NCI-H1048 (cell line): ENCODE data around the gene DKKL1.
"Not testable (repeated sequence)": the region's sequence is repeated elsewhere in the genome, so short reads cannot be mapped to it uniquely, and the experiment has no call there.

Source experiments
- DNase-seq: peaks from one replicate; lab custom pipeline; 2025; lab: John Stamatoyannopoulos, UW

Gene DKKL1

GRCh38 chr19:49362048-49362928 lies 1.4 kb upstream of the DKKL1 start, which contains the start of gene TEAD2:
Gene TEAD2, minus strand, starts transcription at chr19:49362416. Its CDS starts 2,341 bp downstream, at chr19:49360075.
- DNase-seq, result peak; percentile 39

GRCh38 chr19:49362929-49363267 lies 779 bp upstream of the DKKL1 start:
- no peak for DNase-seq

GRCh38 chr19:49364083-49364737 lies 533 bp downstream of the DKKL1 start:
- DNase-seq, result no peak

- DNase-seq, result no peak
These were observed 2.4 kb downstream of the DKKL1 start for GRCh38 chr19:49366110-49366509.

GRCh38 chr19:49368711-49369358 lies 5.2 kb downstream of the DKKL1 start:
- no peak for DNase-seq

GRCh38 chr19:49371184-49371583 lies 7.5 kb downstream of the DKKL1 start:
- DNase-seq, result no peak

- DNase-seq, result not testable (repeated sequence)
These were observed 9.5 kb downstream of the DKKL1 start for GRCh38 chr19:49373174-49373573.

- DNase-seq, result no peak
These were observed 11.2 kb downstream of the DKKL1 start for GRCh38 chr19:49374665-49375434.

GRCh38 chr19:49378512-49378911 lies 14.8 kb downstream of the DKKL1 start:
- DNase-seq, result no peak

GRCh38 chr19:49380391-49380790 lies 16.7 kb downstream of the DKKL1 start:
- DNase-seq, result no peak

- DNase-seq, result no peak
These were observed 19.0 kb downstream of the DKKL1 start for GRCh38 chr19:49382639-49383038.

GRCh38 chr19:49383599-49383998 lies 19.9 kb downstream of the DKKL1 start:
- DNase-seq, result no peak

- no peak for DNase-seq
These were observed 24.3 kb downstream of the DKKL1 start, which contains the start of gene KASH5 for GRCh38 chr19:49387936-49388372. Gene KASH5, plus strand, starts transcription at chr19:49388249. Its CDS starts 2,635 bp downstream, at chr19:49390884.

GRCh38 chr19:49389406-49389805 lies 25.7 kb downstream of the DKKL1 start:
- no peak for DNase-seq

GRCh38 chr19:49390131-49390928 lies 26.7 kb downstream of the DKKL1 start:
- no peak for DNase-seq

- DNase-seq, result no peak
These were observed 27.3 kb downstream of the DKKL1 start for GRCh38 chr19:49390929-49391359.

GRCh38 chr19:49391581-49392399 lies 28.1 kb downstream of the DKKL1 start:
- DNase-seq, result peak; percentile 61

GRCh38 chr19:49393881-49394280 lies 30.2 kb downstream of the DKKL1 start:
- no peak for DNase-seq

- DNase-seq, result no peak
These were observed 32.1 kb downstream of the DKKL1 start for GRCh38 chr19:49395581-49396407.
